Measurements from ENCODE around the gene AK5.

DNA sequence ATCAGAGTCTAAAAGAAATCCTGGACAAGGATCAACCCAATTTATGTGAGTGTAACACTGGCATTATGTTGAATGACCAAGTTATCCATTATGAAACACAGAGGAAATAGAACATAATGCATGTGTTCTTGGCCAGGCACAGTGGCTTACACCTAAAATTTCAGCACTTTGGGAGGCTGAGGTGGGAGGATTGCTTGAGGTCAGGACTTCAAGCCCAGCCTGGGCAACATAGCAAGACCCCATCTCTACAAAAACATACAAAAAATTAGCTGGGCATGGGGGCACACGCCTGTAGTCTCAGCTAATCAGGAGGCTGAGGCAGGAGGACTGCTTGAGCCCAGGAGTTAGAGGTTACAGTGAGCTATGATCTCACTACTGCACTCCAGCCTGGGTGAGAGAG lies 270.8 kb downstream of the AK5 start:
- no peak for TF ChIP-seq POLR2A (IDR thresholded peaks at IDR 0.05)
- TF ChIP-seq, protein P1, sequence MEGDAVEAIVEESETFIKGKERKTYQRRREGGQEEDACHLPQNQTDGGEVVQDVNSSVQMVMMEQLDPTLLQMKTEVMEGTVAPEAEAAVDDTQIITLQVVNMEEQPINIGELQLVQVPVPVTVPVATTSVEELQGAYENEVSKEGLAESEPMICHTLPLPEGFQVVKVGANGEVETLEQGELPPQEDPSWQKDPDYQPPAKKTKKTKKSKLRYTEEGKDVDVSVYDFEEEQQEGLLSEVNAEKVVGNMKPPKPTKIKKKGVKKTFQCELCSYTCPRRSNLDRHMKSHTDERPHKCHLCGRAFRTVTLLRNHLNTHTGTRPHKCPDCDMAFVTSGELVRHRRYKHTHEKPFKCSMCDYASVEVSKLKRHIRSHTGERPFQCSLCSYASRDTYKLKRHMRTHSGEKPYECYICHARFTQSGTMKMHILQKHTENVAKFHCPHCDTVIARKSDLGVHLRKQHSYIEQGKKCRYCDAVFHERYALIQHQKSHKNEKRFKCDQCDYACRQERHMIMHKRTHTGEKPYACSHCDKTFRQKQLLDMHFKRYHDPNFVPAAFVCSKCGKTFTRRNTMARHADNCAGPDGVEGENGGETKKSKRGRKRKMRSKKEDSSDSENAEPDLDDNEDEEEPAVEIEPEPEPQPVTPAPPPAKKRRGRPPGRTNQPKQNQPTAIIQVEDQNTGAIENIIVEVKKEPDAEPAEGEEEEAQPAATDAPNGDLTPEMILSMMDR (IDR thresholded peaks at IDR 0.05): no peak
